GM12873 (cell line): ENCODE measurements around the gene TRIM14.

Source experiments
- TF ChIP-seq, protein P1 (sequence below): IDR thresholded peaks from 2 replicates; pipeline ENCODE4 v1.5.1; 2012; ENCODE audit warnings: low read depth, mild to moderate bottlenecking, moderate library complexity, low read length, control low read depth; ENCODE audit not compliant: insufficient read depth; ENCODE audit errors: missing control alignments

TRIM14 gene

GRCh38 chr9:98080326-98080725, 38.7 kb downstream of the TRIM14 start:
- TF ChIP-seq, protein P1, sequence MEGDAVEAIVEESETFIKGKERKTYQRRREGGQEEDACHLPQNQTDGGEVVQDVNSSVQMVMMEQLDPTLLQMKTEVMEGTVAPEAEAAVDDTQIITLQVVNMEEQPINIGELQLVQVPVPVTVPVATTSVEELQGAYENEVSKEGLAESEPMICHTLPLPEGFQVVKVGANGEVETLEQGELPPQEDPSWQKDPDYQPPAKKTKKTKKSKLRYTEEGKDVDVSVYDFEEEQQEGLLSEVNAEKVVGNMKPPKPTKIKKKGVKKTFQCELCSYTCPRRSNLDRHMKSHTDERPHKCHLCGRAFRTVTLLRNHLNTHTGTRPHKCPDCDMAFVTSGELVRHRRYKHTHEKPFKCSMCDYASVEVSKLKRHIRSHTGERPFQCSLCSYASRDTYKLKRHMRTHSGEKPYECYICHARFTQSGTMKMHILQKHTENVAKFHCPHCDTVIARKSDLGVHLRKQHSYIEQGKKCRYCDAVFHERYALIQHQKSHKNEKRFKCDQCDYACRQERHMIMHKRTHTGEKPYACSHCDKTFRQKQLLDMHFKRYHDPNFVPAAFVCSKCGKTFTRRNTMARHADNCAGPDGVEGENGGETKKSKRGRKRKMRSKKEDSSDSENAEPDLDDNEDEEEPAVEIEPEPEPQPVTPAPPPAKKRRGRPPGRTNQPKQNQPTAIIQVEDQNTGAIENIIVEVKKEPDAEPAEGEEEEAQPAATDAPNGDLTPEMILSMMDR, result no peak

DNA sequence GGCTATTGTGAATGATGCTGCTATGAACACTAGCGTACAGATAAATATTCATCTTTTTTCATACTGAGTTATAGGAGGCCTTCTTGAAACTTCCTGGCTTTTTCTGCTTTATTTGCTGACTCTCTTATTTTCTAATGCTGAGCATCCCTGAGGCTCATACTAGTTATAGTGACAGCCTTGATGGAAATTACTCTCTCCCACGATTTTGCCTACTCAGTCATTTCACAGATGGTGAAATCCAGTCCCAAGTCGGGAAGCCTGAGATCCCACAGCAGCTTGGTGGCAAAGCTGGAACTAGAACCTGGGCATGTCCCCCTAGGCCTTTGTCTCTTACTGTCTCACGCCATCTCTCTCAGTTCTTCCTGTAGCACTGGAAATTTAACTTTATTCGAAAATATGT, 40.1 kb downstream of the TRIM14 start:
- TF ChIP-seq, protein P1, result no peak

DNA sequence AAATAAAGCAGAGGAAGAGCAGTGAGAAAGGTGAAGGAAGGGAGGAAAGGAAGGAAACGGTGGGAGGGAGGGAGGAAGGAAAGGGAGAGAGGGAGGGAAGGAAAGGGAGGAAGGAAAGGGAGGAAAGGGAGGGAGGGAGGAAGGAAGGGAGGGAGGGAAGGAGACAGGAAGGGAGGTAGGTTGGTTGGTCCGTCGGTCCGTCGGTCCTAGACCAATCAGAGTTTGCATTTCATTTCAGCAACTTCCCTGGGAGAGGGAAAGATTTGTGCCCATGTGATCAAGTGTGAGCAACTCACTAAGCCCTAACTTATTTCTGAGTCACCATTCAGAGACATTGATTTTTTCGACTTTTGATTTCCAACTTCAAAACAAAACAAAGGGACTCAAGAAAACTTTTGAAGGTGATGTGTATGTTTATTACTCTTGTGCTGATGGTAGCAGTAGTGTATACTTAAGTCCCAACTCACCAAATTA, 43.7 kb downstream of the TRIM14 start:
- TF ChIP-seq, protein P1, result no peak

- TF ChIP-seq, protein P1, result peak; percentile 89
Measured at GRCh38 chr9:98074115-98074990, 44.7 kb downstream of the TRIM14 start.

DNA sequence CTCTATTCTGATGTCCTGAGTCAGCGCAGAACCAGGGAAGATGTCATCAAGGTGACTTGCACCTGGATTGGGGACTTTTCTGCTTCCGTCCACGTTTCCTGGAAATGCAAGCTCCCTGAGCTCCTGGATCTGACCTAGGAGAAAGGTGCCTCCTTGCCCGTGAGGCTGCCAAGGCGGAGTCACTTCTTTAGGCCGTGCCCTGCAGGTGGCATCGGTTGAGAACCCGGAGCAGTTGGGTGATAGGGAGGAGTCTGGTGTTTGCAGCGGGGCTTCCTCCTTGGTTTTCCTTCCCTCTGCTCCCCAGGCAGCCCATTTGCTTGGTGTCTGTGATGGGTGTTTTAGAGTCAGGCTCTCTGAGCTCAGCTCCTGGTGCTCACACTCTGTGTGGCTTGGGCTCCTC, 47.3 kb downstream of the TRIM14 start:
- TF ChIP-seq, protein P1, result no peak

DNA sequence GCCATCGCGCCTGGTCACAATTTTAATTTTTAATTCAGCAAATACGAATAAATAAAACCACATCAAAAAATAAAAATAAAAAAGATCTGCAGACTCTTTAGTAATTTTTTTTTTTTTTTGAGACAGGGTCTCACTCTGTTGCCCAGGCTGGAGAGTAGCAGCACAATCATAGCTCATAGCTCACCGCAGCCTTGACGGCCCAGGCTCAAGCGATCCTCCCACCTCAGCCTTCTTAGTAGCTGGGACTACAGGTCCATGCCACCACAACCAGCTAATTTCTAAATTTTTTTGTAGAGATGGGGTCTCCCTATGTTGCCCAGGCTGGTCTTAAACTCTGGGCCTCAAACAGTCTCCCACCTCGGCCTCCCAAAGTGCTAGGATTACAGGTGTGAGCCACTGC, 48.3 kb downstream of the TRIM14 start:
- TF ChIP-seq, protein P1, result no peak

DNA sequence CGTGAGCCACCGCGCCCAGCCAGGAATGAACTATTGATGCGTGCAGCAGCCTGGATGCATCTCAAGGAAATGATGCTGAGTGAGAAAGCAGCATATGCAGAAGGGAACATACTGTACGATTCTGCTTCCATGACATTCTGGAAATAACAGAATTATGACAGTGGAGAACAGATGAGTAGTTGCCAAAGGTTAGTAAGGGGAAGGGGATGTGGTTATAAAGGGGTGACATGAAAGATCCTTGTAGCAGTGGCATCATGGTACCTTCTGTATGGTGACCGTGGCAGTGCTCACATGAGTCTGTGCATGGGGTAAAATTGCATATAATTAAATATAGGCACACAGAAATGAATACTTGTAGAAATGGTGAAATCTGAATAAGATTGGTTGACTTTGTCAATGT, 49.5 kb downstream of the TRIM14 start:
- TF ChIP-seq, protein P1, result no peak
